Transverse colon (tissue), 4 donors: ENCODE data around the gene TEX36.
"Not testable (repeated sequence)": the region's sequence is repeated elsewhere in the genome, so short reads cannot be mapped to it uniquely, and the experiment has no call there.

ENCODE experiments used
- POLR2A ChIP-seq: fragments of 450-650 bp; IDR thresholded peaks from one replicate; pipeline ENCODE4 v1.6.1; 2016; ENCODE audit warnings: antibody characterized with exemption, mild to moderate bottlenecking, moderate library complexity
- POLR2AphosphoS5 ChIP-seq, 3 donors: sonication (generic); formaldehyde crosslinking; IDR thresholded peaks; one replicate each; pipeline ENCODE4 v1.6.1; 2016; ENCODE audit warnings: antibody characterized with exemption in 3 of 3
- TF ChIP-seq, protein P1 (sequence below), 5 experiments: fragments of 200-600 bp in 3 of 5; fragments of 450-650 bp in 2 of 5; sonication (generic) in 3 of 5; IDR thresholded peaks; 1 replicate in 2 of 5; 2 replicates in 3 of 5; pipeline ENCODE4 v1.5.1; 2016 to 2017; ENCODE audit warnings: antibody characterized with exemption in 5 of 5, inconsistent platforms in 3 of 5, mild to moderate bottlenecking in 2 of 5, moderate library complexity in 1 of 5

- TF ChIP-seq, protein P1, sequence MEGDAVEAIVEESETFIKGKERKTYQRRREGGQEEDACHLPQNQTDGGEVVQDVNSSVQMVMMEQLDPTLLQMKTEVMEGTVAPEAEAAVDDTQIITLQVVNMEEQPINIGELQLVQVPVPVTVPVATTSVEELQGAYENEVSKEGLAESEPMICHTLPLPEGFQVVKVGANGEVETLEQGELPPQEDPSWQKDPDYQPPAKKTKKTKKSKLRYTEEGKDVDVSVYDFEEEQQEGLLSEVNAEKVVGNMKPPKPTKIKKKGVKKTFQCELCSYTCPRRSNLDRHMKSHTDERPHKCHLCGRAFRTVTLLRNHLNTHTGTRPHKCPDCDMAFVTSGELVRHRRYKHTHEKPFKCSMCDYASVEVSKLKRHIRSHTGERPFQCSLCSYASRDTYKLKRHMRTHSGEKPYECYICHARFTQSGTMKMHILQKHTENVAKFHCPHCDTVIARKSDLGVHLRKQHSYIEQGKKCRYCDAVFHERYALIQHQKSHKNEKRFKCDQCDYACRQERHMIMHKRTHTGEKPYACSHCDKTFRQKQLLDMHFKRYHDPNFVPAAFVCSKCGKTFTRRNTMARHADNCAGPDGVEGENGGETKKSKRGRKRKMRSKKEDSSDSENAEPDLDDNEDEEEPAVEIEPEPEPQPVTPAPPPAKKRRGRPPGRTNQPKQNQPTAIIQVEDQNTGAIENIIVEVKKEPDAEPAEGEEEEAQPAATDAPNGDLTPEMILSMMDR (IDR thresholded peaks at IDR 0.05) = not testable (repeated sequence)
- not testable (repeated sequence) for TF ChIP-seq POLR2AphosphoS5 (IDR thresholded peaks at IDR 0.05); POLR2A
These were observed 29.9 kb downstream of the TEX36 start for GRCh38 chr10:125653113-125653512.
